K562 (cell line): ENCODE results near the gene ANKRD60. TPM values are rescaled to one million over a fixed set of nuclear protein-coding genes. Genes with fewer than 3 reads are reported as not detected.

Experiments used
- CHD1 ChIP-seq: fragments of 200-600 bp; sonication (generic); IDR thresholded peaks from one replicate; pipeline ENCODE4 v1.6.1; 2012; ENCODE audit warnings: mild to moderate bottlenecking, moderate library complexity, low read length, inconsistent platforms
- HNRNPUL1 ChIP-seq: fragments of 200-400 bp; formaldehyde crosslinking; IDR thresholded peaks from 2 replicates; pipeline ENCODE4 v1.6.1; 2017; ENCODE audit warnings: low read length
- KAT7 ChIP-seq: sonication (generic); formaldehyde crosslinking; IDR thresholded peaks from 2 replicates; pipeline ENCODE4 v1.8.0; 2022; ENCODE audit warnings: missing genetic modification reagents, mild to moderate bottlenecking, borderline replicate concordance
- KDM2B ChIP-seq: fragments of 250-450 bp; sonication (Bioruptor Pico); IDR thresholded peaks from 2 replicates; pipeline ENCODE4 v1.8.0; 2021; ENCODE audit warnings: mild to moderate bottlenecking, moderate library complexity
- LARP7 ChIP-seq: fragments of 450-650 bp; IDR thresholded peaks from 2 replicates; pipeline ENCODE4 v1.6.1; 2016
- NKRF ChIP-seq: fragments of 450-650 bp; IDR thresholded peaks from 2 replicates; pipeline ENCODE4 v1.6.1; 2016; ENCODE audit warnings: borderline replicate concordance
- POLR3G ChIP-seq: IDR thresholded peaks from 2 replicates; pipeline ENCODE4 v1.6.1; 2011; ENCODE audit not compliant: insufficient read length, insufficient replicate concordance; ENCODE audit errors: extremely low read depth
- SIN3B ChIP-seq: fragments of 450-650 bp; IDR thresholded peaks from 2 replicates; pipeline ENCODE4 v1.6.1; 2017; ENCODE audit warnings: low read depth, mild to moderate bottlenecking, moderate library complexity
- ZNF408 ChIP-seq: fragments of 250-450 bp; sonication (Bioruptor Pico); IDR thresholded peaks from 2 replicates; pipeline ENCODE4 v1.4.0; 2020; ENCODE audit warnings: low read depth, mild to moderate bottlenecking, moderate library complexity
- polyA plus RNA-seq, 8 experiments: library from polyadenylated mRNA; depleted of rRNA in 4 of 8; stranded (reverse) in 5 of 8; unstranded in 3 of 8; fragments of >200 nt; fragmentation: Nextera tagmentation in 2 of 8; fragmentation: Illumina TruSeq in 1 of 8; extraction: Ambion mirVana in 2 of 8; extraction: Trizol in 1 of 8; gene quantifications; 2 replicates each; pipeline versions ENCODE4 v1.2.1 to v1.2.3, GENCODE V29; 2011 to 2014; ENCODE audit warnings: inconsistent platforms in 1 of 8, missing spikeins in 1 of 8
- total RNA-seq, 7 experiments: library from RNA; depleted of rRNA in 6 of 7; stranded (reverse); fragments of >200 nt in 6 of 7; fragmentation: Illumina TruSeq in 2 of 7; extraction: Trizol in 2 of 7; gene quantifications; 2 replicates each; pipeline versions ENCODE4 v1.2.1 to v1.2.3, GENCODE V29; 2011 to 2021; ENCODE audit warnings: low replicate concordance in 1 of 7
- TF ChIP-seq, protein P1 (sequence below): fragments of 450-650 bp; IDR thresholded peaks from 2 replicates; pipeline ENCODE4 v1.7.0; 2016; ENCODE audit warnings: borderline replicate concordance
- TF ChIP-seq, protein P2 (sequence below): fragments of 450-650 bp; IDR thresholded peaks from 2 replicates; pipeline ENCODE4 v1.6.1; 2016; ENCODE audit warnings: low read depth
- TF ChIP-seq, protein P3 (sequence below): fragments of 250-450 bp; sonication (Bioruptor Pico); IDR thresholded peaks from 2 replicates; pipeline ENCODE4 v1.8.0; 2022; ENCODE audit warnings: inconsistent platforms, mild to moderate bottlenecking, moderate library complexity, borderline replicate concordance

The ANKRD60 gene
- total and polyA plus RNA-seq, 9 of the 15 experiments (the other 6 are each of a cell fraction or from before 2014, with no cell fraction given): not detected

GRCh38 chr20:58199469-58199868 lies 29.0 kb downstream of the ANKRD60 start (continued):
- TF ChIP-seq, protein P1, sequence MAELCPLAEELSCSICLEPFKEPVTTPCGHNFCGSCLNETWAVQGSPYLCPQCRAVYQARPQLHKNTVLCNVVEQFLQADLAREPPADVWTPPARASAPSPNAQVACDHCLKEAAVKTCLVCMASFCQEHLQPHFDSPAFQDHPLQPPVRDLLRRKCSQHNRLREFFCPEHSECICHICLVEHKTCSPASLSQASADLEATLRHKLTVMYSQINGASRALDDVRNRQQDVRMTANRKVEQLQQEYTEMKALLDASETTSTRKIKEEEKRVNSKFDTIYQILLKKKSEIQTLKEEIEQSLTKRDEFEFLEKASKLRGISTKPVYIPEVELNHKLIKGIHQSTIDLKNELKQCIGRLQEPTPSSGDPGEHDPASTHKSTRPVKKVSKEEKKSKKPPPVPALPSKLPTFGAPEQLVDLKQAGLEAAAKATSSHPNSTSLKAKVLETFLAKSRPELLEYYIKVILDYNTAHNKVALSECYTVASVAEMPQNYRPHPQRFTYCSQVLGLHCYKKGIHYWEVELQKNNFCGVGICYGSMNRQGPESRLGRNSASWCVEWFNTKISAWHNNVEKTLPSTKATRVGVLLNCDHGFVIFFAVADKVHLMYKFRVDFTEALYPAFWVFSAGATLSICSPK: no peak
- TF ChIP-seq LARP7: no peak
- no peak for TF ChIP-seq HNRNPUL1
- TF ChIP-seq ZNF408 (CRISPR knock-in tag): no peak
- TF ChIP-seq, protein P2, sequence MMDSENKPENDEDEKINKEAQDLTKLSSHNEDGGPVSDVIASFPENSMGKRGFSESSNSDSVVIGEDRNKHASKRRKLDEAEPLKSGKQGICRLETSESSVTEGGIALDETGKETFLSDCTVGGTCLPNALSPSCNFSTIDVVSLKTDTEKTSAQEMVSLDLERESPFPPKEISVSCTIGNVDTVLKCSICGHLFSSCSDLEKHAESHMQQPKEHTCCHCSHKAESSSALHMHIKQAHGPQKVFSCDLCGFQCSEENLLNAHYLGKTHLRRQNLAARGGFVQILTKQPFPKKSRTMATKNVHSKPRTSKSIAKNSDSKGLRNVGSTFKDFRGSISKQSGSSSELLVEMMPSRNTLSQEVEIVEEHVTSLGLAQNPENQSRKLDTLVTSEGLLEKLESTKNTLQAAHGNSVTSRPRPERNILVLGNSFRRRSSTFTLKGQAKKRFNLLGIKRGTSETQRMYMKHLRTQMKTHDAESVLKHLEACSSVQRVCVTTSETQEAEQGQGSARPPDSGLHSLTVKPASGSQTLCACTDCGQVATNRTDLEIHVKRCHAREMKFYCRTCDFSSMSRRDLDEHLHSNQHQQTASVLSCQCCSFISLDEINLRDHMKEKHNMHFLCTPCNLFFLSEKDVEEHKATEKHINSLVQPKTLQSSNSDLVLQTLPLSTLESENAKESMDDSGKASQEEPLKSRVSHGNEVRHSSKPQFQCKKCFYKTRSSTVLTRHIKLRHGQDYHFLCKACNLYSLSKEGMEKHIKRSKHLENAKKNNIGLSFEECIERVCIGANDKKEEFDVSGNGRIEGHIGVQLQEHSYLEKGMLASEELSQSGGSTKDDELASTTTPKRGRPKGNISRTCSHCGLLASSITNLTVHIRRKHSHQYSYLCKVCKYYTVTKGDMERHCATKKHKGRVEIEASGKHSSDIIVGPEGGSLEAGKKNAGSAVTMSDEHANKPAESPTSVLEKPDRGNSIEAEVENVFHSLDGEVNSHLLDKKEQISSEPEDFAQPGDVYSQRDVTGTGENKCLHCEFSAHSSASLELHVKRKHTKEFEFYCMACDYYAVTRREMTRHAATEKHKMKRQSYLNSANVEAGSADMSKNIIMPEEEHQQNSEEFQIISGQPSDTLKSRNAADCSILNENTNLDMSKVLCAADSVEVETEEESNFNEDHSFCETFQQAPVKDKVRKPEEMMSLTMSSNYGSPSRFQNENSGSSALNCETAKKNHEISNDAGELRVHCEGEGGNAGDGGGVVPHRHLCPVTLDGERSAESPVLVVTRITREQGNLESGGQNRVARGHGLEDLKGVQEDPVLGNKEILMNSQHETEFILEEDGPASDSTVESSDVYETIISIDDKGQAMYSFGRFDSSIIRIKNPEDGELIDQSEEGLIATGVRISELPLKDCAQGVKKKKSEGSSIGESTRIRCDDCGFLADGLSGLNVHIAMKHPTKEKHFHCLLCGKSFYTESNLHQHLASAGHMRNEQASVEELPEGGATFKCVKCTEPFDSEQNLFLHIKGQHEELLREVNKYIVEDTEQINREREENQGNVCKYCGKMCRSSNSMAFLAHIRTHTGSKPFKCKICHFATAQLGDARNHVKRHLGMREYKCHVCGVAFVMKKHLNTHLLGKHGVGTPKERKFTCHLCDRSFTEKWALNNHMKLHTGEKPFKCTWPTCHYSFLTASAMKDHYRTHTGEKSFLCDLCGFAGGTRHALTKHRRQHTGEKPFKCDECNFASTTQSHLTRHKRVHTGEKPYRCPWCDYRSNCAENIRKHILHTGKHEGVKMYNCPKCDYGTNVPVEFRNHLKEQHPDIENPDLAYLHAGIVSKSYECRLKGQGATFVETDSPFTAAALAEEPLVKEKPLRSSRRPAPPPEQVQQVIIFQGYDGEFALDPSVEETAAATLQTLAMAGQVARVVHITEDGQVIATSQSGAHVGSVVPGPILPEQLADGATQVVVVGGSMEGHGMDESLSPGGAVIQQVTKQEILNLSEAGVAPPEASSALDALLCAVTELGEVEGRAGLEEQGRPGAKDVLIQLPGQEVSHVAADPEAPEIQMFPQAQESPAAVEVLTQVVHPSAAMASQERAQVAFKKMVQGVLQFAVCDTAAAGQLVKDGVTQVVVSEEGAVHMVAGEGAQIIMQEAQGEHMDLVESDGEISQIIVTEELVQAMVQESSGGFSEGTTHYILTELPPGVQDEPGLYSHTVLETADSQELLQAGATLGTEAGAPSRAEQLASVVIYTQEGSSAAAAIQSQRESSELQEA: no peak
- TF ChIP-seq, protein P3, sequence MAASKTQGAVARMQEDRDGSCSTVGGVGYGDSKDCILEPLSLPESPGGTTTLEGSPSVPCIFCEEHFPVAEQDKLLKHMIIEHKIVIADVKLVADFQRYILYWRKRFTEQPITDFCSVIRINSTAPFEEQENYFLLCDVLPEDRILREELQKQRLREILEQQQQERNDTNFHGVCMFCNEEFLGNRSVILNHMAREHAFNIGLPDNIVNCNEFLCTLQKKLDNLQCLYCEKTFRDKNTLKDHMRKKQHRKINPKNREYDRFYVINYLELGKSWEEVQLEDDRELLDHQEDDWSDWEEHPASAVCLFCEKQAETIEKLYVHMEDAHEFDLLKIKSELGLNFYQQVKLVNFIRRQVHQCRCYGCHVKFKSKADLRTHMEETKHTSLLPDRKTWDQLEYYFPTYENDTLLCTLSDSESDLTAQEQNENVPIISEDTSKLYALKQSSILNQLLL (CRISPR knock-in tag): no peak
- no peak for TF ChIP-seq KDM2B
- TF ChIP-seq CHD1: no peak
- TF ChIP-seq NKRF: no peak
- no peak for TF ChIP-seq POLR3G
- no peak for TF ChIP-seq KAT7 (CRISPR knock-in tag)
- no peak for TF ChIP-seq SIN3B
- TF ChIP-seq, all 486 proteins: peak for 0
